ENCODE measurements around the gene SULF2. TPM values are rescaled to one million over a fixed set of nuclear protein-coding genes. Genes with fewer than 3 reads are reported as not detected.
A peak's percentile ranks its signal among the peaks of the same experiment; 100 is the strongest.

The SULF2 gene
- total and polyA plus RNA-seq, 3 donors from 2014 or later, result 61.5 to 117 (median 95.6) TPM

- H3K4me3 ChIP-seq, result no peak overlapping the region
- no peaks in the 10 kb centered on the region for H3K4me1 ChIP-seq
- H3K27me3 ChIP-seq, result no peaks in the 10 kb centered on the region
- peak; percentile 49 for DNase-seq
- H3K9me3 ChIP-seq, result no peaks in the 10 kb centered on the region
- intact Hi-C loops (cut with DNase I; ENCODE audit: low total_unique reads), result no loop called here
- no peak overlapping the region for H3K27ac ChIP-seq
- 86 to 87% methylated on average over 18 of the region's 18 CpGs for WGBS, 2 donors
- no peaks in the 10 kb centered on the region for H3K36me3 ChIP-seq (ENCODE audit: low read depth, missing control alignments)
- no peak for TF ChIP-seq POLR2A (IDR thresholded peaks at IDR 0.05)
- TF ChIP-seq CTCF (IDR thresholded peaks at IDR 0.05), result no peak
These were observed 58.0 kb downstream of the SULF2 start for GRCh38 chr20:47727170-47727880.

DNA sequence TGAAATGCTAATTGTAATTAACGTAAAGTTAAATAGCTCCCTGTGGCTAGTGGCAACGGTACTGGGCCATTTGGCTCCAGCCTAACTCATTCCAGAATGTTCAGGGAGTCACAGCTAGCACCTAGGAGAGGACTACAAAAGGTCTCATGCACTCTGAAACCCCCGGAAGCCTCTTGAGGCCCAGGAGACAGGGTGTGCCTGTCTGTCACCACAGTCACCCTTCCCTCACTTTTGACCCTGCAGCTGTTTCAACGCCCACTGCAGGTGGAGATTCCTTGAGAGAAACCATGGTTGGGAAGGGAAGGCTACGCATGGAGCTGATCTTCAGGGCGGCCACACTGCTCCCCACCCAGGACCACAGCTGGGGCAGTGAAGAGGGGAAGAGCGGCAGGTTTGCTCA, 58.6 kb downstream of the SULF2 start:
- 88 to 97% methylated on average over 7 of the region's 7 CpGs for WGBS, 2 donors
- intact Hi-C loops (cut with DNase I; ENCODE audit: low total_unique reads), result no loop called here

GRCh38 chr20:47725248-47725973, 59.9 kb downstream of the SULF2 start:
- Histone ChIP-seq H3K27ac (no peak overlapping the region), H3K27me3 (no peaks in the 10 kb centered on the region), H3K4me1 (no peaks in the 10 kb centered on the region), H3K36me3 (ENCODE audit: low read depth, missing control alignments) (no peaks in the 10 kb centered on the region), H3K4me3 (no peak overlapping the region), H3K9me3 (no peaks in the 10 kb centered on the region)
- intact Hi-C loops (cut with DNase I; ENCODE audit: low total_unique reads), result no loop called here
- WGBS, 2 donors, result 63% methylated on average over 18 of the region's 18 CpGs
- TF ChIP-seq POLR2A (IDR thresholded peaks at IDR 0.05) (no peak), CTCF (IDR thresholded peaks at IDR 0.05) (peak in 2 of 3 experiments; percentile 82 to 91)
- DNase-seq, result peak; percentile 84

More for the DNA sequence above, 58.6 kb downstream of the SULF2 start:
- no peak for TF ChIP-seq CTCF (IDR thresholded peaks at IDR 0.05)
- TF ChIP-seq POLR2A (IDR thresholded peaks at IDR 0.05), result no peak
- Histone ChIP-seq H3K27ac (no peak overlapping the region), H3K9me3 (no peaks in the 10 kb centered on the region), H3K27me3 (no peaks in the 10 kb centered on the region), H3K4me1 (no peaks in the 10 kb centered on the region), H3K4me3 (no peak overlapping the region), H3K36me3 (ENCODE audit: low read depth, missing control alignments) (no peaks in the 10 kb centered on the region)
- DNase-seq, result no peak

GRCh38 chr20:47724910-47725247, 60.4 kb downstream of the SULF2 start:
- Histone ChIP-seq H3K4me1 (no peaks in the 10 kb centered on the region), H3K27ac (no peak overlapping the region), H3K36me3 (ENCODE audit: low read depth, missing control alignments) (no peaks in the 10 kb centered on the region), H3K9me3 (no peaks in the 10 kb centered on the region), H3K4me3 (no peak overlapping the region), H3K27me3 (no peaks in the 10 kb centered on the region)
- TF ChIP-seq POLR2A (IDR thresholded peaks at IDR 0.05), result no peak
- no peak for TF ChIP-seq CTCF (IDR thresholded peaks at IDR 0.05)
- 89 to 91% methylated on average over 5 of the region's 5 CpGs for WGBS, 2 donors
- intact Hi-C loops (cut with DNase I; ENCODE audit: low total_unique reads), result no loop called here
- no peak for DNase-seq

Measured in testis (tissue), 3 donors.